ENCODE results near the gene GMIP. TPM values are rescaled to one million over a fixed set of nuclear protein-coding genes. Genes with fewer than 3 reads are reported as not detected.
A peak's percentile ranks its signal among the peaks of the same experiment; 100 is the strongest.

The GMIP gene
- total and polyA plus RNA-seq, 2 of the 13 experiments (the other 11 are each of a cell fraction or from before 2014, with no cell fraction given): 1.5 to 1.8 TPM

DNA sequence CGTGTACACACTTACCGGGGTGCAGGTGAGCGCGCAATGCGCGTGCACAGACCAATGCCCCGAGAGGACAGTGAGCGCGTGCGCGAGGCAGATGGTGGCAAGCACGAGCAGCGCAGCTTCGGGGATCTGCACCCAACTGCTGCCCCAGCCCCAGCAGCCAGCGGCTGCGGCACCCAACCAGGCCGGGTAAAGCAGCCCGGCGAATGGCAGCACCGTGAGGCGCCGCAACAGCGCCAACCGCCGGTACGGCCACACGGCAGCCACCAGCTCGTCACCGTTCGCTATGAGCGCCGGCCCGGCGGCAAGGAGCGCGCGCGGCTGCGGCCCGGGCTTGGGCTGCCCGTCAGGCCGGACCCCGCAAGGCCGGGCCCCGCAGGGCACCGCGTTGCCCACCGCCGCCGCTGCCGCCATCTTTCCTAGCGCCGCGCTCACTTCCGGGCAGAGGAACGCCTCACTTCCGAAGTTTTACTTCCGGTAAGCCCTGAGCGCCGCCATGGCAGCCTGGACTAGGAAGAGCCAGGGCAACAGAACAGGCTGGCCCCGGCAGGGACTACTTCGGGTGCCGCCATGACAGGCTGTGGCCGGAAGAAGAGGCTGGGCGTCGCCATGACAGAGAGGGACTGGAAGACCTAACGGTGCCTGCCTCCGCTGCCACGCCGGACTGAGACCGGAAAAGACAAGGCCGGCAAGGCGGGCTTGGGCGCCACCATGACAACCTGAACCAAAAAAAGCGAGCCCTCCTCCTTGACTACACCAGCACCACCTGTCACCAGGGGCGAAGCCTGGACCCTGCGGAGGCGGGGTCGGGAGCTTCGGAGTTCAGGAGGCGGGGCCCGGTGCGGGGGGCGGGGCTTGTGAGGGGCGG, 20.0 kb upstream of the GMIP start, which contains the start of gene ATP13A1 (continued):
- TF ChIP-seq, protein P1, sequence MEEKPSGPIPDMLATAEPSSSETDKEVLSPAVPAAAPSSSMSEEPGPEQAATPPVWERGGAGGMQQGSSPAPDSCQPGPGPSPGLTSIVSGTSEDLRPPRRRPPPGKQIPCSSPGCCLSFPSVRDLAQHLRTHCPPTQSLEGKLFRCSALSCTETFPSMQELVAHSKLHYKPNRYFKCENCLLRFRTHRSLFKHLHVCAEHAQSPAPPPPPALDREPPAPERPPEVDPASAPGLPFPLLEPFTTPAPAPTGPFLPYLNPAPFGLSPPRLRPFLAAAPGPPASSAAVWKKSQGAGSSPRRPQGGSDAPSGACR (CRISPR knock-in tag; IDR thresholded peaks at IDR 0.05): no peak
- TF ChIP-seq RXRB (CRISPR knock-in tag; IDR thresholded peaks at IDR 0.05; ENCODE audit: borderline replicate concordance): 0 out of 2 replicates have a peak, but pooled peaks have one; percentile 12
- no peak for TF ChIP-seq ZNF292 (CRISPR knock-in tag; IDR thresholded peaks at IDR 0.05; ENCODE audit: borderline replicate concordance, low read depth)
- TF ChIP-seq KLF12 (CRISPR knock-in tag; IDR thresholded peaks at IDR 0.05; ENCODE audit: borderline replicate concordance): 0 out of 2 replicates have a peak, but pooled peaks have one; percentile 72
- no peak for TF ChIP-seq BORCS8-MEF2B (CRISPR knock-in tag; IDR thresholded peaks at IDR 0.05)
- no peak for TF ChIP-seq PAWR (CRISPR knock-in tag; IDR thresholded peaks at IDR 0.05; ENCODE audit: borderline replicate concordance)
- TF ChIP-seq ZNF235 (CRISPR knock-in tag; IDR thresholded peaks at IDR 0.05; ENCODE audit: borderline replicate concordance): no peak
- TF ChIP-seq ZBTB42 (CRISPR knock-in tag; IDR thresholded peaks at IDR 0.05): no peak
- TF ChIP-seq JDP2 (CRISPR knock-in tag; IDR thresholded peaks at IDR 0.05; ENCODE audit: borderline replicate concordance): no peak
- TF ChIP-seq SPEN (CRISPR knock-in tag; IDR thresholded peaks at IDR 0.05; ENCODE audit: low read depth): peak; percentile 37; the same call in 1 of the 2 replicates
- TF ChIP-seq NR2F1 (CRISPR knock-in tag; IDR thresholded peaks at IDR 0.05): no peak
- TF ChIP-seq ZNF510 (CRISPR knock-in tag; IDR thresholded peaks at IDR 0.05; ENCODE audit: low read depth): no peak
- TF ChIP-seq, protein P2, sequence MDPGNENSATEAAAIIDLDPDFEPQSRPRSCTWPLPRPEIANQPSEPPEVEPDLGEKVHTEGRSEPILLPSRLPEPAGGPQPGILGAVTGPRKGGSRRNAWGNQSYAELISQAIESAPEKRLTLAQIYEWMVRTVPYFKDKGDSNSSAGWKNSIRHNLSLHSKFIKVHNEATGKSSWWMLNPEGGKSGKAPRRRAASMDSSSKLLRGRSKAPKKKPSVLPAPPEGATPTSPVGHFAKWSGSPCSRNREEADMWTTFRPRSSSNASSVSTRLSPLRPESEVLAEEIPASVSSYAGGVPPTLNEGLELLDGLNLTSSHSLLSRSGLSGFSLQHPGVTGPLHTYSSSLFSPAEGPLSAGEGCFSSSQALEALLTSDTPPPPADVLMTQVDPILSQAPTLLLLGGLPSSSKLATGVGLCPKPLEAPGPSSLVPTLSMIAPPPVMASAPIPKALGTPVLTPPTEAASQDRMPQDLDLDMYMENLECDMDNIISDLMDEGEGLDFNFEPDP (CRISPR knock-in tag; conservative IDR thresholded peaks at IDR 0.05): no peak
- TF ChIP-seq STAT6 (CRISPR knock-in tag; IDR thresholded peaks at IDR 0.05; ENCODE audit: borderline replicate concordance): no peak
- peak; percentile 85 for TF ChIP-seq ZNF563 (CRISPR knock-in tag; IDR thresholded peaks at IDR 0.05)
- no peak for TF ChIP-seq ZNF296 (CRISPR knock-in tag; conservative IDR thresholded peaks at IDR 0.05)
- peak; percentile 95 for TF ChIP-seq GABPB1 (CRISPR knock-in tag; IDR thresholded peaks at IDR 0.05)
- TF ChIP-seq ARID5B (CRISPR knock-in tag; IDR thresholded peaks at IDR 0.05): no peak; the same call in 1 of the 2 replicates
- TF ChIP-seq ZFAT (CRISPR knock-in tag; conservative IDR thresholded peaks at IDR 0.05): no peak
- no peak for TF ChIP-seq MAFG (CRISPR knock-in tag; IDR thresholded peaks at IDR 0.05)

Measured in HepG2 (cell line).